ENCODE measurements around the gene TALDO1. TPM values are rescaled to one million over a fixed set of nuclear protein-coding genes. Genes with fewer than 3 reads are reported as not detected.

Gene TALDO1
- polyA plus RNA-seq, 1 of the 3 experiments (the other 2 are of a cell fraction) = 103 TPM

DNA sequence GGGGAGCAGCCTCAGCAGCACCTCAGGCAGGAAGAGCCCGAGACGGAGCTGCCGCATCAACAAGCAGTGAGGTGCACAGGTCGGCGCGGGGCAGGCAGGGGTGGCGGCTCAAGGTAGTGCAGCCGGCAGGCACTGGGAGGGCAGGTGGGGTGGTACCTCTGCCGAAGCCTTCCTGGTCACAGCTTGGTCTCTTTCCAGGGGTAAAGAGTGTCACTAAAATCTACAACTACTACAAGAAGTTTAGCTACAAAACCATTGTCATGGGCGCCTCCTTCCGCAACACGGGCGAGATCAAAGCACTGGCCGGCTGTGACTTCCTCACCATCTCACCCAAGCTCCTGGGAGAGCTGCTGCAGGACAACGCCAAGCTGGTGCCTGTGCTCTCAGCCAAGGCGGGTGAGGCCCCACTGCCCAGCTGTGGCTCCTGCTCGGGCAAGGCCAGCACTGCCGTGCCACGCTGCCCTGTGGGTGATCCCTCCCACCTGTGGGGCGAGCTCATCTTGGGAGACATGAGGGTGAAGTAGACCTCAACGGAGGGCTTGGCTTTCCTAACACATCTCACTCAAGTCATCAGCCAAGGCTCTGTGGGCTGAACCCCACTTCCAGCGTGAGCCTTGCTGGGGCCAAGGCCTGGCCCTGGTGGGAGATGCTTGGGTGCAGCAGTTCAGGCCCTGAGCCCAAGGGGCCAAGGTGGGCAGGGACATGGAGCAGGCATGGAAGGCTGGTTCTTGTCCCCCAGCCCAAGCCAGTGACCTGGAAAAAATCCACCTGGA, 16.5 kb downstream of the TALDO1 start:
- H3F3A ChIP-seq (replicated peaks; ENCODE audit: insufficient read depth) = peaks cover 28% of the 10 kb centered on the region
- H3K79me2 ChIP-seq (ENCODE audit: insufficient read depth) = peaks cover under 1% of the 10 kb centered on the region; the same call in 1 of the 2 replicates
- ChIA-PET CTCF (interaction anchor here (0.7 to 6.3 kb wide), 11 partner anchors 10 to 208 kb away, joined by 3 to 31 read pairs (median 4); partner anchors contain the start of genes GATD1 and TALDO1), POLR2A (interaction anchor here (0.9 to 1.1 kb wide), 2 partner anchors 16 to 26 kb away, joined by 3 read pairs; partner anchors contain the start of genes CEND1 and TALDO1)
- no peaks in the 10 kb centered on the region for H3K9me3 ChIP-seq
- H3K4me1 ChIP-seq (ENCODE audit: control insufficient read depth in 1 of 2, insufficient read depth in 2 of 2, low read depth in 1 of 2, low read length in 1 of 2) = peaks cover 5 to 9% of the 10 kb centered on the region in 2 experiments; a peak in 2 of 4 replicates
- H3K27me3 ChIP-seq (ENCODE audit: insufficient read depth) = no peaks in the 10 kb centered on the region
- H3K4me3 ChIP-seq (ENCODE audit: low read depth in 2 of 2, low read length in 1 of 2) = no peak overlapping the region
- no peak overlapping the region for H3K4me2 ChIP-seq
- H3K9me2 ChIP-seq = no peaks in the 10 kb centered on the region
- peaks cover 24 to 42% of the 10 kb centered on the region in 2 experiments for H3K36me3 ChIP-seq (replicated peaks in 1 of 2; ENCODE audit: control insufficient read depth in 1 of 2, insufficient read depth in 2 of 2, low read length in 1 of 2)
- no peak overlapping the region for H3K27ac ChIP-seq (ENCODE audit: low read depth in 2 of 2, low read length in 1 of 2)
- DNase-seq = peak; percentile 27
- TF ChIP-seq CHD2 (IDR thresholded peaks at IDR 0.05; ENCODE audit: low read length, partially characterized antibody) = no peak
- no peak overlapping the region for H3K9ac ChIP-seq
- H2AFZ ChIP-seq (ENCODE audit: low read depth) = no peak overlapping the region
- WGBS (ENCODE audit: low lambda C conversion rate) = 97% methylated on average over 17 of the region's 22 CpGs
- peaks cover 9% of the 10 kb centered on the region for H4K20me1 ChIP-seq (ENCODE audit: insufficient read depth)

DNA sequence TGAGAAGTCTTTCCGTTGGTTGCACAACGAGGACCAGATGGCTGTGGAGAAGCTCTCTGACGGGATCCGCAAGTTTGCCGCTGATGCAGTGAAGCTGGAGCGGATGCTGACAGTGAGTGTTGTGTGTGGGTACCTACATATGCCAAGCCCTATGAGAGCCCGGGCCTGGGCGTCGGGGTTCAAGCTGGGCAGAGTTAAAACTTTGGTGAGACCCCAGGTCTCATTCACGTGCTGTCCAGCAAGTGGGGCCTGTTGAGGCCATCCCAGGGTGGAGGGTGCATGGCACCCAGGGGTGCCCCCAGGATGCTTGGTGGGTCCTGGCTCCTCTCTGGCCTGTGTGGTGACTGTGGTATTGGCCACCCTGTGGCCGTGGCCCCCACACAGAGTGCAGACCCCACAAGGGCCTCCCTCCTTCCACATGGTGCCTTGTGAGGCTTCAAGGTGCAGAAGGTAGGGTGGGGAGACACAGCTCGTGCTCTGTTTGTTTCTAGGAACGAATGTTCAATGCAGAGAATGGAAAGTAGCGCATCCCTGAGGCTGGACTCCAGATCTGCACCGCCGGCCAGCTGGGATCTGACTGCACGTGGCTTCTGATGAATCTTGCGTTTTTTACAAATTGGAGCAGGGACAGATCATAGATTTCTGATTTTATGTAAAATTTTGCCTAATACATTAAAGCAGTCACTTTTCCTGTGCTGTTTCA, 17.2 kb downstream of the TALDO1 start:
- Histone ChIP-seq H3K9me2 (no peaks in the 10 kb centered on the region), H4K20me1 (ENCODE audit: insufficient read depth) (peaks cover 9% of the 10 kb centered on the region), H3K27me3 (ENCODE audit: insufficient read depth) (no peaks in the 10 kb centered on the region), H2AFZ (ENCODE audit: low read depth) (no peak overlapping the region), H3F3A (replicated peaks; ENCODE audit: insufficient read depth) (peaks cover 28% of the 10 kb centered on the region), H3K4me3 (ENCODE audit: low read depth in 2 of 2, low read length in 1 of 2) (no peak overlapping the region), H3K9ac (no peak overlapping the region), H3K36me3 (replicated peaks in 1 of 2; ENCODE audit: control insufficient read depth in 1 of 2, insufficient read depth in 2 of 2, low read length in 1 of 2) (peaks cover 21 to 44% of the 10 kb centered on the region in 2 experiments), H3K4me1 (ENCODE audit: control insufficient read depth in 1 of 2, insufficient read depth in 2 of 2, low read depth in 1 of 2, low read length in 1 of 2) (peaks cover 5 to 9% of the 10 kb centered on the region in 2 experiments; a peak in 2 of 4 replicates), H3K9me3 (no peaks in the 10 kb centered on the region), H3K79me2 (ENCODE audit: insufficient read depth) (peaks cover 4% of the 10 kb centered on the region; the same call in 1 of the 2 replicates), H3K4me2 (no peak overlapping the region), H3K27ac (ENCODE audit: low read depth in 2 of 2, low read length in 1 of 2) (no peak overlapping the region)
- TF ChIP-seq NRF1 (IDR thresholded peaks at IDR 0.05; ENCODE audit: low read depth, low read length) (no peak), NFIC (IDR thresholded peaks at IDR 0.05; ENCODE audit: borderline replicate concordance) (no peak), EZH2phosphoT487 (IDR thresholded peaks at IDR 0.05; ENCODE audit: borderline replicate concordance, low read depth) (no peak), FOXM1 (IDR thresholded peaks at IDR 0.05; ENCODE audit: low read depth) (no peak), RFX5 (IDR thresholded peaks at IDR 0.05; ENCODE audit: low read length) (no peak), EP300 (IDR thresholded peaks at IDR 0.05; ENCODE audit: borderline replicate concordance in 1 of 2, low read depth in 1 of 2, low read length in 1 of 2) (no peak), SIN3A (IDR thresholded peaks at IDR 0.05; ENCODE audit: borderline replicate concordance, low read depth, low read length) (no peak), GATA2 (CRISPR knock-in tag; IDR thresholded peaks at IDR 0.05) (no peak), FOXJ3 (CRISPR knock-in tag; IDR thresholded peaks at IDR 0.05) (no peak), RXRA (IDR thresholded peaks at IDR 0.05; ENCODE audit: borderline replicate concordance, low read depth) (no peak), POLR2AphosphoS5 (IDR thresholded peaks at IDR 0.05; ENCODE audit: low read depth, low read length) (no peak), RAD21 (IDR thresholded peaks at IDR 0.05; ENCODE audit: low read length) (no peak), MXI1 (IDR thresholded peaks at IDR 0.05; ENCODE audit: low read depth, low read length) (no peak), TEAD4 (IDR thresholded peaks at IDR 0.05; ENCODE audit: borderline replicate concordance, insufficient read depth) (no peak), ELF1 (IDR thresholded peaks at IDR 0.05) (no peak)
- TF ChIP-seq, protein P1, sequence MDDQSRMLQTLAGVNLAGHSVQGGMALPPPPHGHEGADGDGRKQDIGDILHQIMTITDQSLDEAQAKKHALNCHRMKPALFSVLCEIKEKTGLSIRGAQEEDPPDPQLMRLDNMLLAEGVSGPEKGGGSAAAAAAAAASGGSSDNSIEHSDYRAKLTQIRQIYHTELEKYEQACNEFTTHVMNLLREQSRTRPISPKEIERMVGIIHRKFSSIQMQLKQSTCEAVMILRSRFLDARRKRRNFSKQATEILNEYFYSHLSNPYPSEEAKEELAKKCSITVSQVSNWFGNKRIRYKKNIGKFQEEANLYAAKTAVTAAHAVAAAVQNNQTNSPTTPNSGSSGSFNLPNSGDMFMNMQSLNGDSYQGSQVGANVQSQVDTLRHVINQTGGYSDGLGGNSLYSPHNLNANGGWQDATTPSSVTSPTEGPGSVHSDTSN (IDR thresholded peaks at IDR 0.05) = no peak
- TF ChIP-seq, protein P2, sequence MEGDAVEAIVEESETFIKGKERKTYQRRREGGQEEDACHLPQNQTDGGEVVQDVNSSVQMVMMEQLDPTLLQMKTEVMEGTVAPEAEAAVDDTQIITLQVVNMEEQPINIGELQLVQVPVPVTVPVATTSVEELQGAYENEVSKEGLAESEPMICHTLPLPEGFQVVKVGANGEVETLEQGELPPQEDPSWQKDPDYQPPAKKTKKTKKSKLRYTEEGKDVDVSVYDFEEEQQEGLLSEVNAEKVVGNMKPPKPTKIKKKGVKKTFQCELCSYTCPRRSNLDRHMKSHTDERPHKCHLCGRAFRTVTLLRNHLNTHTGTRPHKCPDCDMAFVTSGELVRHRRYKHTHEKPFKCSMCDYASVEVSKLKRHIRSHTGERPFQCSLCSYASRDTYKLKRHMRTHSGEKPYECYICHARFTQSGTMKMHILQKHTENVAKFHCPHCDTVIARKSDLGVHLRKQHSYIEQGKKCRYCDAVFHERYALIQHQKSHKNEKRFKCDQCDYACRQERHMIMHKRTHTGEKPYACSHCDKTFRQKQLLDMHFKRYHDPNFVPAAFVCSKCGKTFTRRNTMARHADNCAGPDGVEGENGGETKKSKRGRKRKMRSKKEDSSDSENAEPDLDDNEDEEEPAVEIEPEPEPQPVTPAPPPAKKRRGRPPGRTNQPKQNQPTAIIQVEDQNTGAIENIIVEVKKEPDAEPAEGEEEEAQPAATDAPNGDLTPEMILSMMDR (IDR thresholded peaks at IDR 0.05) = no peak
- TF ChIP-seq, protein P3, sequence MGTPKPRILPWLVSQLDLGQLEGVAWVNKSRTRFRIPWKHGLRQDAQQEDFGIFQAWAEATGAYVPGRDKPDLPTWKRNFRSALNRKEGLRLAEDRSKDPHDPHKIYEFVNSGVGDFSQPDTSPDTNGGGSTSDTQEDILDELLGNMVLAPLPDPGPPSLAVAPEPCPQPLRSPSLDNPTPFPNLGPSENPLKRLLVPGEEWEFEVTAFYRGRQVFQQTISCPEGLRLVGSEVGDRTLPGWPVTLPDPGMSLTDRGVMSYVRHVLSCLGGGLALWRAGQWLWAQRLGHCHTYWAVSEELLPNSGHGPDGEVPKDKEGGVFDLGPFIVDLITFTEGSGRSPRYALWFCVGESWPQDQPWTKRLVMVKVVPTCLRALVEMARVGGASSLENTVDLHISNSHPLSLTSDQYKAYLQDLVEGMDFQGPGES (IDR thresholded peaks at IDR 0.05; ENCODE audit: low read depth, low read length) = no peak
- DNase-seq = peak; percentile 24
- 91% methylated on average over 17 of the region's 18 CpGs for WGBS (ENCODE audit: low lambda C conversion rate)
- POLR2A ChIA-PET = interaction anchor here (0.9 kb wide), 1 partner anchor 17 kb away, joined by 3 read pairs; the partner anchor contains the start of gene TALDO1
- CTCF ChIA-PET = interaction anchor here (0.7 to 6.3 kb wide), 12 partner anchors 9 to 409 kb away, joined by 3 to 31 read pairs (median 4); partner anchors contain the start of genes GATD1 and TALDO1

Data from SK-N-SH (cell line).